HUES48 (cell line): ENCODE data around the gene EPC2.
"Not testable (repeated sequence)": the region's sequence is repeated elsewhere in the genome, so short reads cannot be mapped to it uniquely, and the experiment has no call there.

Experiments
- H3K27ac ChIP-seq: one replicate; pipeline ENCODE4 v1.7.0; 2013; ENCODE audit warnings: low read depth, low read length, inconsistent platforms
- H3K27me3 ChIP-seq: 2 replicates; pipeline ENCODE4 v1.6.1; 2013; ENCODE audit warnings: mild to moderate bottlenecking, low read length; ENCODE audit not compliant: control insufficient read depth, insufficient read depth
- H3K36me3 ChIP-seq: 2 replicates; pipeline ENCODE4 v1.6.1; 2013; ENCODE audit warnings: low read length; ENCODE audit not compliant: control insufficient read depth, insufficient read depth
- H3K4me1 ChIP-seq: 2 replicates; pipeline ENCODE4 v1.6.1; 2013; ENCODE audit warnings: mild to moderate bottlenecking, low read length; ENCODE audit not compliant: control insufficient read depth, insufficient read depth
- H3K4me3 ChIP-seq: 2 replicates; pipeline ENCODE4 v1.5.1; 2013; ENCODE audit warnings: mild to moderate bottlenecking, low read depth, low read length
- H3K9ac ChIP-seq: 2 replicates; pipeline ENCODE4 v1.6.1; 2013; ENCODE audit warnings: mild to moderate bottlenecking, low read depth, low read length, moderate library complexity
- H3K9me3 ChIP-seq: 2 replicates; pipeline ENCODE4 v1.6.1; 2013; ENCODE audit warnings: low read length; ENCODE audit not compliant: control insufficient read depth, insufficient read depth

The EPC2 gene

DNA sequence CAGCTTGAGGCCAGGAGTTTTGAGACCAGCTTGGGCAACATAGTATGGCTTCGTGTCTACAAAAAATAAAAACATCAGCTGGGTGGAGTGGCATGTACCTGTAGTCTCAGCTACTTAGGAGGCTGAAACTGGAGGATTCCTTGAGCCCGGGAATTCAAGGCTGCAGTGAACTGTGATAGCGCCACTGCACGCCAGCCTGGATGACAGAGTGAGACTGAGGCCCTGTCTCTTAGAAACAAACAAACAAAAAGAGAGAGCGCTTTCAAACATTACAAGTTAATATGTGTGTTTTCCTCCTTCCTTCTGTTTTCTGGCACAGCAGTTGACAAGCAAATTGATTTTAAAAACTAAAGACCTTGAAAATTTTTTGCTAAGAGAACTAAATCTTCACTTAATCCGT, 9.9 kb downstream of the EPC2 start:
- no peaks in the 10 kb centered on the region for H3K9me3 ChIP-seq
- no peak overlapping the region for H3K4me3 ChIP-seq
- H3K36me3 ChIP-seq, result no peaks in the 10 kb centered on the region
- H3K27me3 ChIP-seq, result no peaks in the 10 kb centered on the region
- H3K4me1 ChIP-seq, result peaks cover 38% of the 10 kb centered on the region
- H3K27ac ChIP-seq, result no peak overlapping the region
- H3K9ac ChIP-seq, result no peak overlapping the region

- Histone ChIP-seq H3K4me1 (peaks cover 29% of the 10 kb centered on the region), H3K9me3 (no peaks in the 10 kb centered on the region), H3K36me3 (no peaks in the 10 kb centered on the region)
Measured at GRCh38 chr2:148656516-148656915, 12.0 kb downstream of the EPC2 start.

GRCh38 chr2:148658807-148659722, 14.5 kb downstream of the EPC2 start:
- H3K36me3 ChIP-seq, result no peaks in the 10 kb centered on the region
- no peak overlapping the region for H3K9ac ChIP-seq
- H3K27ac ChIP-seq, result peak overlapping the region; percentile 44
- H3K9me3 ChIP-seq, result no peaks in the 10 kb centered on the region
- no peak overlapping the region for H3K4me3 ChIP-seq
- H3K4me1 ChIP-seq, result peaks cover 9% of the 10 kb centered on the region
- H3K27me3 ChIP-seq, result no peaks in the 10 kb centered on the region

More at GRCh38 chr2:148656516-148656915, 12.0 kb downstream of the EPC2 start:
- no peak overlapping the region for H3K4me3 ChIP-seq
- no peaks in the 10 kb centered on the region for H3K27me3 ChIP-seq
- H3K27ac ChIP-seq, result no peak overlapping the region
- H3K9ac ChIP-seq, result no peak overlapping the region

- no peaks in the 10 kb centered on the region for H3K27me3 ChIP-seq
- H3K9ac ChIP-seq, result no peak overlapping the region
- no peak overlapping the region for H3K27ac ChIP-seq
- no peaks in the 10 kb centered on the region for H3K36me3 ChIP-seq
- no peaks in the 10 kb centered on the region for H3K9me3 ChIP-seq
- no peak overlapping the region for H3K4me3 ChIP-seq
- H3K4me1 ChIP-seq, result peaks cover 14% of the 10 kb centered on the region
Measured at GRCh38 chr2:148660999-148661398, 16.4 kb downstream of the EPC2 start.

DNA sequence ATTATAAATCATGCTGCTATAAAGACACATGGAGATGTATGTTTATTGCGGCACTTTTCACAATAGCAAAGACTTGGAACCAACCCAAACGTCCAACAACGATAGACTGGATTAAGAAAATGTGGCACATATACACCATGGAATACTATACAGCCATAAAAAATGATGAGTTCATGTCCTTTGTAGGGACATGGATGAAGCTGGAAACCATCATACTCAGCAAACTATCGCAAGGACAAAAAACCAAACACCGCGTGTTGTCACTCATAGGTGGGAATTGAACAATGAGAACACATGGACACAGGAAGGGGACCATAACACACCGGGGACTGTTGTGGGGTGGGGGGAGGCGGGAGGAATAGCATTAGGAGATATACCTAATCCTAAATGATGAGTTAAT, 17.8 kb downstream of the EPC2 start:
- not testable (repeated sequence) for H3K27me3 ChIP-seq, H3K36me3 ChIP-seq, H3K27ac ChIP-seq, H3K9me3 ChIP-seq, H3K4me3 ChIP-seq, H3K9ac ChIP-seq
- peaks cover 23% of the 10 kb centered on the region for H3K4me1 ChIP-seq

DNA sequence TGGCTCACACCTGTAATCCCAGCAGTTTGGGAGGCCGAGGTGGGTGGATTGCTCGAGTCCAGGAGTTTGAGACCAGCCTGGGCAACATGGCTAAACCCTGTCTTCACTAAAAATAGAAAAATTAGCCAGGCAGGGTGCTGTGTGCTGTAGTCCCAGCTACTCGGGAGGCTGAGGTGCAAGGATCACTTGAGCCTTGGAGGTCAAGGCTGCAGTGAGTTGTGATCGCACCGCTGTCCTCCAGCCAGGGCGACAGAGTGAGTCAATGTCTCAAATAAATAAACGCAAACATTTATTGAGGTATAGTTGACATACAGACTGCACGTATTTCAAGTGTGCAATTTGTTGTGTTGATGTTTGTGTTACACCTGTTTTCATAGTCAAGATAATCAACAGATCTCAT, 19.7 kb downstream of the EPC2 start:
- H3K9me3 ChIP-seq, result no peaks in the 10 kb centered on the region

GRCh38 chr2:148666555-148666954, 22.0 kb downstream of the EPC2 start:
- H3K36me3 ChIP-seq, result no peaks in the 10 kb centered on the region
- H3K4me1 ChIP-seq, result peaks cover 20% of the 10 kb centered on the region
- no peak overlapping the region for H3K4me3 ChIP-seq
- no peaks in the 10 kb centered on the region for H3K9me3 ChIP-seq
- H3K27me3 ChIP-seq, result no peaks in the 10 kb centered on the region
- H3K9ac ChIP-seq, result no peak overlapping the region
- H3K27ac ChIP-seq, result no peak overlapping the region

More for the DNA sequence above, 19.7 kb downstream of the EPC2 start:
- Histone ChIP-seq H3K9ac (no peak overlapping the region), H3K27me3 (no peaks in the 10 kb centered on the region), H3K4me1 (peaks cover 20% of the 10 kb centered on the region), H3K27ac (no peak overlapping the region), H3K4me3 (no peak overlapping the region), H3K36me3 (no peaks in the 10 kb centered on the region)

DNA sequence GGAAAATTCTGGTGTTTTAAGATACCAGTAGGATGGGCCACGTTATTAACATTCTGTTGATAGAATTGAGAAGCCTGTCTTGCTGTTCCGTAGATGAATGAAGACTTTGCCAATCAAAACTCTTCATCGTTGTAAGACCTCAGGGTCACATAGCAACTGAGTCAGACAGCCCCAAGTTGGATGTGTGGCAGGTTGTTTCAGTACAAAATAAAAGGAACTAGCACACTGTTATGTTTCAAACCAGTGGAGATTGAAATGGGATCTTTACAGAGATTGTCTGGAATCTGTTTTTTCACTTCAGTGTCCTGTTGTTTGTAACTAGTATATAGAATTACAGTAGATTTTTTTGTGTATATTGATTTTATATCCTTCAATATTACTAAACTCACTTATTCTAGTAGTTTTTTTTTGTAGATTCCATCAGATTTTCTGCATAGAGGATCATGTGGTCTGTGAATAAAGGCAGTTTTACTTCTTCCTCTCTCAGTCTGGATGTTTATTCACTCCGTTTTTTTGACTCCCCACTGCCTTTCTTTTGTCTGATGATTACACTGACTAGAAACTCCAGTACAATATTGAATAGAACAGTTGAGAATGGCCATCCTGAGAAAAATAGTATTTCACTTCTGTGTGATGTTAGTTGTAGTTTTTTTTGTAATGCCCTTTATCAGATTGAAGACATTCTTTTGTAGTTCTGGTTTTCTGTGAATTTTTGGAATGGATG, 22.7 kb downstream of the EPC2 start:
- Histone ChIP-seq H3K27ac (no peak overlapping the region), H3K27me3 (no peaks in the 10 kb centered on the region), H3K4me1 (peaks cover 20% of the 10 kb centered on the region), H3K36me3 (no peaks in the 10 kb centered on the region), H3K4me3 (no peak overlapping the region), H3K9me3 (no peaks in the 10 kb centered on the region), H3K9ac (no peak overlapping the region)

DNA sequence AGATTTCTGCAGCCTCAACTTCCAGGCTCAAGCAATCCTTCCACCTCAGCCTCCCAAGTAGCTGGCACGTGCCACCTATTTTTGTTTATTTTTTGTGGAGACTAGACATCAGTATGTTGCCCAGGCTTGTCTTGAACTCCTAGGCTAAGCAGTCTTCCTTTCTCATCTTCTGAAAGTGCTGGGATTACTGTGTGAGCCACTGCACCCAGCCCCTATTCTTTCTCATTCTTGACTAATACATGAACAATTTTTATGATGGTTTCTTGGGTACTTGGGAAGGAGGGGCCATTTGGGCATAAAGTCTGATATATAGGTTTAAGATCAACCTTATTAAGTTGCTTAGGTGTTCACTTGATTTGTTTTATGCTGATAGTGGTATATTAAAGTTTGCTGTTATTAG, 26.2 kb downstream of the EPC2 start:
- H3K27me3 ChIP-seq, result no peaks in the 10 kb centered on the region
- H3K36me3 ChIP-seq, result no peaks in the 10 kb centered on the region
- H3K4me1 ChIP-seq, result peaks cover 31% of the 10 kb centered on the region
- H3K27ac ChIP-seq, result no peak overlapping the region
- no peak overlapping the region for H3K4me3 ChIP-seq
- no peaks in the 10 kb centered on the region for H3K9me3 ChIP-seq
- no peak overlapping the region for H3K9ac ChIP-seq

GRCh38 chr2:148674063-148675020, 29.8 kb downstream of the EPC2 start:
- Histone ChIP-seq H3K4me3 (no peak overlapping the region), H3K4me1 (peaks cover 29% of the 10 kb centered on the region), H3K9me3 (no peaks in the 10 kb centered on the region), H3K9ac (no peak overlapping the region), H3K27ac (no peak overlapping the region), H3K27me3 (no peaks in the 10 kb centered on the region), H3K36me3 (no peaks in the 10 kb centered on the region)
